ENCODE data around the gene RNF115.

Gene RNF115

DNA sequence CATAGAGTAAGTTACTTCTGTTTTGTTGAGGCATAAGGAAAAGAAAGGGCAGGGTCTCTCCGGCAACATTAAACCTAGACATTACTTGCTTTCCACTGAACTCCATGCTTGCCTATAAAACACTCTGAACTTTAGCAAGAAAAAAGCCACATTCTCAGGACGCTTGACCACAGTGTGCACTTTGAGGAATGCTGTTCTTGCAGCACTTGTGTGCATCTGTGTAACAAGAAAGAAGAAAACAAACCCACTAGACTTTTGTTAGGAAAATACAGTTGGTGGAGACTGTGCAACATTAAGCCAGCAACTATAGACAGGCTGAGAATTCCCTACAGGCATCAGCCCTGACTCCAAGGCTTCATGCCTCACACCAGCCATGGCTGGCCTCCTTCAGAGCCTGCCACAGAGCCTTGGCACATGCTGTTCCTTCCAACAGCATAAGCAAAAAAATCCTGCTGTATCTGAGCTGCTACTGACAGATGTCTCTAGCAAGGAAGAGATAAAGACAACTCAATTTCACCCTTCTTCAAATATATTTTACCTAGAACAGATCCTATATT is 122.5 kb downstream of the RNF115 start:
- no peak for DNase-seq (ENCODE audit: low read depth)

DNA sequence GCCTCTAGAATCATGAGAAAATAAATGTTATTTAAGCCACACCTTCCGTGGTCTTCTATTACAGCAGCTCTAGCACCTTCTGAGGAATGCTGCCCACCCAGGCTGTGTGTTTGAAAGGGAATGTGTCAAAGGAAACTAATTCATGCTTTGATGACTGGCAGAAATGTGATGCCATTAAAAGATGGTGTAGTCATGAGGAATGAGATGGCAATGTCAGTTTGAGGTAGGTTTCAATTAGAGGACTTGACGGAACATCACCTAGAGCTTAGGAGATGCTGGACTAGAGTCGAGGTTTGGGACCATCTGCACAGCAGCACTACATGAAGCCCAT is 127.3 kb downstream of the RNF115 start:
- DNase-seq (ENCODE audit: low read depth) = no peak

DNA sequence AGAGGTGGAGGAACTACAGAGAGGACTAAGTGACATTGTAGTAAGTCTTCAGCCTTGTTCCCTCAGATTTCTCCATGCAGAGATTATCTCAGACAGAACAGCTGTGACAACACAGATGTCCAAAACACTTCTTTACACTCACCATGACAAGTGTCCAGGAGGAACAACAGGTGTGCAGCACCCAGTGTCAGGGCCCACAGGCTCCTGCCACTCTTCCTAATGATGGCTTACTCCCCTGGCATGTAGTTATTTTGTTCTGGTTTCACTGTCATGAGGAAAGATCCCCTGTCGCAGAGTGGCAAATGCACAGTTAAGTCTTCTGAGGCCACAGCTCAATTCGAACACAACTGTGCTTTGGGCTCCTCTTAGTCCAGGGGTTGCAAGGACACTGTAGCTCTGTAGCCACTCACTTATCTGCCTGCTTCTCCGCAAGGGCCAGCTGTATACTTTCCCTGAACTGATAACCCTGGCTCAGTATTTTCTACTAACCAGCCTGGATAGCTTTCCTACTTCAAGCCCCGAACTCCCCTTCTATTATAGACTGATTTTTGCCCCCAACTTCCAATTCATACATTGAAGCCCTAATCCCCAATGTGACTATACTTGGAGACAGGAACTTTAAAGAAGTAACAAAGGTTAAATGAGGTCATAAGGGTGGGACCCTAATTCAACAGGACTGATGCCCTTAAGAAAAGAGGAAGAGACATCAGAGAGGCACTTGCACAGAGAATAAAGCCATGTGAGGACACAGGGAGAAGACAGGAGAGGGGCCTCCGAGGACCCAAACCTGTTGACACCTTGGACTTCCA is 127.9 kb downstream of the RNF115 start:
- DNase-seq (ENCODE audit: low read depth) = no peak

DNA sequence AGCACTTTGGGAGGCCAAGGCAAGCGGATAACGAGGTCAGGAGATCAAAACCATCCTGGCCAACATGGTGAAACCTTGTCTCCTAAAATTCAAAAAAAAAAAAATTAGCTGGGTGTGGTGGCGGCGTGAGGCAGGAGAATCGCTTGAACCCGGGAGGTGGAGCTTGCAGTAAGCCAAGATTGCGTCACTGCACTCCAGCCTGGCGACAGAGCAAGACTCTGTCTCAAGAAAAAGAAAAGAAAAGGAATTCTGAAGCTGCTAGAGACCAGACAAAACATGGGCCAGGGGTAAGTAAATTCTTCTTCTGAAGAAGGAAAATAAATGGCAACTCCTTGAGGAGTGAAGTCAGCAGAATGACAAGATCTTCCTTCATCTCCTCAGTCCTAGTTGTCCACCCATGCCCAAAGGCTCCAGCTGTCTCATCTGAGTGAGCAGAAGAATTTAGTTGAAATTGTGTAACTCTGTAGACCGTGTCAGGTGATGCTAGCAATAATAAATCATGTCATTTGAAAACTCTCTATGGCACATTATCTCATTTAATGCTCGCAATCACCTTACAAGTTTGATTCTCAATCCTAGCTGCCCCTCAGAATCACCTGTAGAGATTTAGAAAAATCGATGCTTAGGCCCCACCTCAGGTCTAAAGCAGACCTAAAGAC is 131.0 kb downstream of the RNF115 start:
- DNase-seq (ENCODE audit: low read depth) = no peak

DNA sequence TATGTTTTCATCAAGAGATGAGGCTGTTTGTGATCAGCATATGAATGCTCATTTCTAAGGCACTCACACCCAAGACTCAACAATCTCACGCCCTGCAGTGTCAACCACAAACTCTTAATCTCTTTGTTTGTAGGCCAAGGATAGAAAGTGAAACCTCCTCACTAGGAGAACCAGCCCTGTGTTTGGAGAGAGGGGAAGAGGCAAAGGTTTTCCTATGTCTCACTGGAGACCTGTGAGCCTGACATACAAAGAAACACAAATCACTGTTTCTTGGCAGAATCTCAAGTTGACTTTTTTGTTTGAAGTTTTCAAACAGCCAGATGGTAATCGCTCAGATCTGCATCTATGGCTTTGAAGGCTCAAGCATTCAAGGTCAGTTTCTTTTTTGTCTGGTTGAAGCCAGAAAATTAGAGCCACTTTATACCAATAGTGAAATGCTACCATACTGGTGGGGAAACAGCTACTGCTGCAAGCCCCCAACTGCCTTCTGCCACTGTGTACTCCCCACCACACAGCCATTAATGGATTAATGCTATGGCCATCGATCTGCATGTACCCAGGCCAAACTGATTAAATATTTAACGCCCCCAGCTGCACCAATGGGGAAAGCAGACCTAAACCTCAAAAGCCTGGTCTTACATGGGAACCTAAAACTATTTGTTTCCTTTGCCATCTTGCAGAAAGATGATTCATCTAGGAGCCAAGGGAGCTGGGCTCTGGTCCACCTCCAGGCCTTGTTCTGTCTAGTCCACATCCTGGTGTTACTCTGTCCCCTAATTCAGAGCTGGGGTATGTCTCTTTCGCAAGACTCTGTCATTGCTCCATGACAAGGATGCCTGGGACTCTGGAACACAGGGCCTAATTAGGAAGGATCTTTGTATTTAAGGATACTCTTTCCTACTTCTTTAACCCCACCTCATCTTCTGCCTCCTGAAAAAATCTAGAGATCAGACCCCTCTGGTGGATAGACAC is 133.0 kb downstream of the RNF115 start:
- DNase-seq (ENCODE audit: low read depth) = no peak

DNA sequence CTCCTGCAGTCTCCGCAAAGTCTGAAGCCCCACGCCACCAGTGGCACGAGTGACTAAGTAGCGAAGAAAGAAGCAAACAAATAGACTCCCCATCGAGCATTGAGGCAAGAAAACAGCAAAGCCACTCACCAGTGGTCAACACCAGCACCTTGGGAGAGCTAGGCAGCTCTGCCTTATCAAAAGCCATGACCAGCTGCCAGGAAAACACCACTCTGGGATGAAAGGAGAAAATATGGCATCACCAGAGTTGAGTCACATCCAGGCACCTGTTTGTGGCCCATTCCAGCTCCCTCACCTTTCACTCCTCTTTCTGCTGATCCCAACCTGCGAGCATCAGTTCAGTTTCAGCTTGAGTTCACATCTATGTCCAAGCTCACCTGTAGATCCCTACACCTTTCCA is 134.0 kb downstream of the RNF115 start:
- DNase-seq (ENCODE audit: low read depth) = no peak

DNA sequence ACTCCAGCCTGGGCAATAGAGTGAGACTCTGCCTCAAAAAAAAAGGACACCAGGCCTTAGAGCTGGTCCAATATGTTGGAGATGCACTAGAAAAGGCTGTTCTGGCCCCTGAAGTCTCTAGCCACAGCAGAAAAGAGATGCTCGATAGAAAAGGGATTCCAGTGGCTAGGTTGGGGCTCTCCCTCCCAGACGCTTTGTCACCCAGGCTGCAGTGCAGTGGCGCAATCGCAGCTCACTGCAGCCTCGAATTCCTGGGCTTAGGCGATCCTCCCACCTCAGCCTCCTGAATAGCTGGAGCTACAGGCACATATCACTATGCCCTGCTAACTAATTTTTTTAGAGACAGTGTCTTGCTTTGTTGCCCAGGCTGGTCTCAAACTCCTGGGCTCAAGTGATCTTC is 135.0 kb downstream of the RNF115 start:
- DNase-seq (ENCODE audit: low read depth) = no peak

Measured in HS-27A (cell line).